GM19351 (cell line): ENCODE data around the gene RSRP1.

Source experiments
- ATAC-seq: cut with Tn5 transposase; IDR thresholded peaks from one replicate; pipeline ENCODE4 v1.9.1; 2021; ENCODE audit warnings: mild to moderate bottlenecking, moderate library complexity; ENCODE audit not compliant: unreplicated experiment

The RSRP1 gene

DNA sequence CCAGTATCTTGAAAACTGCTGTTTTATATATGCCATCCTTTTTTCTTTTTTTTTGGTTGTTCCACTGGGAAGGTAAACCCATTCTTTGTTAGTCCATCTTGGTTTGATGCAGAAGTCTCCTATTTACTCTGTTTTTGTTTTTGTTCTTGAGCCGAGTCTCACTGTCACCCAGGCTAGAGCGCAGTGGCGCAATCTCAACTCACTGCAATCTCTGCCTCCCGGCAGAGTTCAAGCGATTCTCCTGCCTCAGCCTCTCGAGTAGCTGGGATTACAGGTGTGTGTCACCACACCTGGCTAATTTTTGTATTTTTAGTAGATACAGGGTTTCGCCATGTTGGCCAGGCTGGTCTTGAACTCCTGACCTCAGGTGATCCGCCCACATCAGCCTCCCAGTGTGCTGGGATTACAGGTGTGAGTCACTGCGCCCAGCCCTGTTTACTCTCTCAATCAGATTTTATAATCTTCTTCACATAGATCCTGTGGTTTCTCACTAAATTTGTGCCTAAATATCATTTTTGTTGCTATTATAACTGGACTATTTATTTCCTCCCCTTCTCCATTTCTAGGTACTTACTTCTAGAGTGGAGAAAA is 27.5 kb downstream of the RSRP1 start:
- ATAC-seq = no peak

DNA sequence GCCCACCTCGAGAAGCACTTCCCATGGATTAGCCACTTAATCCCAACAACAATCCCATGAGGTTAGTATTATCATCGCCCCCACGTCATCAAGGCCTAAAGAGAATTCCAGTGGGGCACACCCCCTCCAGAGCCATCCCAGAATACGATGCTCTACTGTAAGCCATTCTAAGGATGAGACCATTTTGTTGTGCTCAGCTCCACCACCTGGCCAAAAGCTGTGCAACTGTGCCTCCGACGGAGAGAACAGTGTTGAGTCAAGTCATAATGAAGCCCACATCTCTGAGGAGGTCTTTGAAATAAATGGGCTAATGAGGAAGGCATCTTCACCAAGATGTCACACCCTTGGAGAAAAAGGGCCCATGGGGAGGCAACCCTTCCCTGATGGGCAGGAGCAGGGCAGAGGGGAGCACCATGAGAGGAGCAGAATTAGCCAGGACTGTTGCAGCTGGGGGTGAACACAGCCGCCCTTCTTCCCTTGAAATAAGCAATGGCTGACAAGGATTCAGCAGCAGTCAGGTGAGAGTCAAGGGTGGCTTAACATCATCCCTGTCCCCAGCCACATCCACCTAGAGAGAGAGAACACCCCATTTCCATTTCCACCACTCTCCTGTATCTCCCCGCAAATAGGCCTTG is 29.5 kb downstream of the RSRP1 start:
- no peak for ATAC-seq

- ATAC-seq = no peak
Observed at GRCh38 chr1:25217015-25217414, 30.2 kb downstream of the RSRP1 start.

DNA sequence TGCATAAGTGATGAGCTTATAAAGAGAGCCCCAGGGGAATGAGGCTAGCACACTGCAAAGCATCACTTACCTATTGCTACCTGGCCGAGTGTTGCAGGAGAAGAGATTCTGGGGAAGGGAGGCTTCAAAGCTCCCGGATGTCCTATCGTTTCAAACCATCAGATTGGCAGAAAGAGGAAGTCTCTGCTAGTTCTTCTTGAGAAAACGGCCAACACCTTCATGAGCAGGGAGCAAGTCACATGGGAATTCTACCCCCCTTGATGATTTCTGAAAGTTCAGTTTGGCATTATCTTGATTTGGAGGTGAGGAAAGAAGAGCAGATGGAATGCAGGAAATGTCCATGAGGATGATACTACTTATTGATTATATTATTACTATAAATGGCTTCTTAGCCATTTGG is 31.1 kb downstream of the RSRP1 start:
- ATAC-seq = no peak

DNA sequence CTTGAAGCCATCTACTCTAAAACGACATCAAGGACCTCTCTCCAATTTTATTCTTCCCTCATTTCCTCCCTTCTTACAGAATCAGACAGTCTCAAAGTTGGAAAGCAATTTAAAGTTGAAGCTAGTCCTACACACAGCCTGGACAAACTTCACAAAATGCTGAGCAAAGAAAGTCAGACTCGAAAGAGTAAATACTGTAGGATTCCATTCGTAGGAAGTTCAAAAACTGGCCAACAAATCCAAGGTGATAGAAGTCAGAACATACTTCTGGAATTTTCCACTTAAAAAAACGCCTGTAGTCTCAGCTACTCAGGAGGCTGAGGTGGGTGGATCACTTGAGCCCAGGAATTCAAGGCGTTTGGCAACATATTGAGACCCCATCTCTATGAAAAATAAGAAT is 34.5 kb downstream of the RSRP1 start:
- ATAC-seq = no peak

- no peak for ATAC-seq
Observed at GRCh38 chr1:25210728-25211127, 36.5 kb downstream of the RSRP1 start.

GRCh38 chr1:25209516-25209915 is 37.7 kb downstream of the RSRP1 start:
- no peak for ATAC-seq

- no peak for ATAC-seq
Observed at GRCh38 chr1:25208561-25209222, 38.6 kb downstream of the RSRP1 start.

DNA sequence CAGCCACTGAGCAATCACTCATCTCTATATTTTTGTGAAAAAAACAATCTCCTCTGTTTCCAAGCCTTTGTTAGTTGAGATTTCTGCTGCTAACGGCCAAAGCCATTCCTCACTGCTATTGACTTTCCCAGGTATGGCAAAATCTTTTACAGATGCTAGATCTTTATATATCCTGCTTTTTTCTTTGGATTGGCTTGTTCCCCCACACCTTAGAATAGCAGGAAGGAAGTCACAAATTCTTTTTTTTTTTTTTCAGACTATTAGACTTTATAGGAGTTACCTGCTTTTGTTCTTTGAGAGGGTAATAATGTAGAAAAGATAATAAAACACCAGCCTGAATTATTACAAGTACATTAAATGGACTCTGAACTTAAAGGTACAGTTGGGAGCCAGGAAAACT is 39.2 kb downstream of the RSRP1 start:
- no peak for ATAC-seq

DNA sequence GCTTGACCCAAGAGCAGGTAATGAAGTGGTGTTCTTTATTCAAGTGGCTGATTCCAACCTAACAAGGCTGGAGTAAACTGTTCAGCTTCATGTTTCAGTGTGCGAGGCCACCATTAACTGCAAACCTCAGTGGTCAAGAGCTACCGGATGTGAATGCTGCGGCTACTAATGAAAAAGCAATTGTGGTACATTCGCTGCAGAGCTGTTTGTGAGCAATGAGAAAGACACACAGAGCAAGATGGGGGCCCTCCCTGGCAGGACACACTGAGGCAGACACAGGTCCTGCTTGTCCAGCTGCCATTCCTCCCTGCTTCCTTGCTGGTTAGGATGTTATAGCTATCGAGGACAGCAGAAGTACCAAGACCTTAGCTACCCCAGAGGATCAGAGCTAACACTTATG is 41.1 kb downstream of the RSRP1 start:
- no peak for ATAC-seq

- ATAC-seq = no peak
Observed at GRCh38 chr1:25205786-25206185, 41.5 kb downstream of the RSRP1 start.

- no peak for ATAC-seq
Observed at GRCh38 chr1:25204797-25205480, 42.3 kb downstream of the RSRP1 start.

DNA sequence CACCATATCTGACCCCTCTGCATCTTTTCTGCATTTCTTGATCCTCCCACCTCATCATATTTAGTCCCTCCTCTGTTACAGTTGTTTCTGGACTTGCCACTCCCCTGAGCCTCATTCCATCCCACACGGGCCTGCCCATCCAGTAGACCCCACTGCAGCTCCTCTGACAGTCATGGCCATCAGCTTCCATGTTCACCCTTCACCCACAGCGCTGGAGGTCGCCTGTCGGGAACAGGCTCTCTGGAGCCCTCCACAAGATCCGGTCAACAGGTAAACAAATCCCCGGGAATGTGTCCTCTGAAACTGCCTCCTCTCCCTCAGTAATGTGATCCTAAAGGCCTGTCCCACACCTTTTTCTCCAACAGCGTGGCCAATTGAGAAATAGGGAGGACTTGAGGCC is 46.2 kb downstream of the RSRP1 start:
- no peak for ATAC-seq

GRCh38 chr1:25199819-25200620 is 47.2 kb downstream of the RSRP1 start:
- no peak for ATAC-seq

- ATAC-seq = no peak
Observed at GRCh38 chr1:25198663-25199252, 48.5 kb downstream of the RSRP1 start.

GRCh38 chr1:25197982-25198662 is 49.1 kb downstream of the RSRP1 start:
- no peak for ATAC-seq

GRCh38 chr1:25197235-25197975 is 49.8 kb downstream of the RSRP1 start:
- no peak for ATAC-seq

GRCh38 chr1:25196830-25197229 is 50.4 kb downstream of the RSRP1 start:
- no peak for ATAC-seq

GRCh38 chr1:25195835-25196234 is 51.4 kb downstream of the RSRP1 start:
- ATAC-seq = no peak
